ENCODE measurements around the gene PLCB3. TPM values are rescaled to one million over a fixed set of nuclear protein-coding genes. Genes with fewer than 3 reads are reported as not detected.

The PLCB3 gene
- total and polyA plus RNA-seq, 2 of the 13 experiments (the other 11 are each of a cell fraction or from before 2014, with no cell fraction given): 7.5 to 13.8 TPM

DNA sequence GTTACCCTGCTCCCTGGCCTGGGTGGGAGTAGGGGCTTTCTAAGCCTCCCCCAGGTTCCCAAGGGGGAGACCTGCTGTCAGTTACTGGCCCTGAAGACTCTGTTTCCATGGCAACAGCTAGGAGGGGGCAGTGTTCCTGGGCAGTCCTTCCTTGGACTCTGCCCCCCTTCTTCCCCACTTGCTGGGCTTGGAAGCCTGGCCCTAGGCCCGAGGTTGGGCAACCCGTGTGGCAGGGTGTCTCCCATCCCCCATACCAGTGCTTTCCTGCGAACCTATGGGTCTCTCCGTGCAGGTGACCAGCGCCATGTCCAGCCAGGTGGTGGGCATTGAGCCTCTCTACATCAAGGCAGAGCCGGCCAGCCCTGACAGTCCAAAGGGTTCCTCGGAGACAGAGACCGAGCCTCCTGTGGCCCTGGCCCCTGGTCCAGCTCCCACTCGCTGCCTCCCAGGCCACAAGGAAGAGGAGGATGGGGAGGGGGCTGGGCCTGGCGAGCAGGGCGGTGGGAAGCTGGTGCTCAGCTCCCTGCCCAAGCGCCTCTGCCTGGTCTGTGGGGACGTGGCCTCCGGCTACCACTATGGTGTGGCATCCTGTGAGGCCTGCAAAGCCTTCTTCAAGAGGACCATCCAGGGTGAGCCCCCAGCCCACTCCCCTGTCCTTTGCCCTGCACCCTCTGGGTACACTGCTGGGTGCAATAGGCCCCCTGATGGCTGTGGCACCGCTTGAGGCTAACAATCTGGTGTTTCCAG, 55.7 kb downstream of the PLCB3 start (continued):
- TF ChIP-seq, protein P1, sequence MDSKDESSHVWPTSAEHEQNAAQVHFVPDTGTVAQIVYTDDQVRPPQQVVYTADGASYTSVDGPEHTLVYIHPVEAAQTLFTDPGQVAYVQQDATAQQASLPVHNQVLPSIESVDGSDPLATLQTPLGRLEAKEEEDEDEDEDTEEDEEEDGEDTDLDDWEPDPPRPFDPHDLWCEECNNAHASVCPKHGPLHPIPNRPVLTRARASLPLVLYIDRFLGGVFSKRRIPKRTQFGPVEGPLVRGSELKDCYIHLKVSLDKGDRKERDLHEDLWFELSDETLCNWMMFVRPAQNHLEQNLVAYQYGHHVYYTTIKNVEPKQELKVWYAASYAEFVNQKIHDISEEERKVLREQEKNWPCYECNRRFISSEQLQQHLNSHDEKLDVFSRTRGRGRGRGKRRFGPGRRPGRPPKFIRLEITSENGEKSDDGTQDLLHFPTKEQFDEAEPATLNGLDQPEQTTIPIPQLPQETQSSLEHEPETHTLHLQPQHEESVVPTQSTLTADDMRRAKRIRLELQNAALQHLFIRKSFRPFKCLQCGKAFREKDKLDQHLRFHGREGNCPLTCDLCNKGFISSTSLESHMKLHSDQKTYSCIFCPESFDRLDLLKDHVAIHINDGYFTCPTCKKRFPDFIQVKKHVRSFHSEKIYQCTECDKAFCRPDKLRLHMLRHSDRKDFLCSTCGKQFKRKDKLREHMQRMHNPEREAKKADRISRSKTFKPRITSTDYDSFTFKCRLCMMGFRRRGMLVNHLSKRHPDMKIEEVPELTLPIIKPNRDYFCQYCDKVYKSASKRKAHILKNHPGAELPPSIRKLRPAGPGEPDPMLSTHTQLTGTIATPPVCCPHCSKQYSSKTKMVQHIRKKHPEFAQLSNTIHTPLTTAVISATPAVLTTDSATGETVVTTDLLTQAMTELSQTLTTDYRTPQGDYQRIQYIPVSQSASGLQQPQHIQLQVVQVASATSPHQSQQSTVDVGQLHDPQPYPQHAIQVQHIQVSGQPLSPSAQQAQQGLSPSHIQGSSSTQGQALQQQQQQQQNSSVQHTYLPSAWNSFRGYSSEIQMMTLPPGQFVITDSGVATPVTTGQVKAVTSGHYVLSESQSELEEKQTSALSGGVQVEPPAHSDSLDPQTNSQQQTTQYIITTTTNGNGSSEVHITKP (CRISPR knock-in tag; IDR thresholded peaks at IDR 0.05; ENCODE audit: low read depth): no peak
- TF ChIP-seq DR1 (CRISPR knock-in tag; IDR thresholded peaks at IDR 0.05): no peak
- TF ChIP-seq ZFP36L1 (CRISPR knock-in tag; IDR thresholded peaks at IDR 0.05): no peak
- TF ChIP-seq, protein P2, sequence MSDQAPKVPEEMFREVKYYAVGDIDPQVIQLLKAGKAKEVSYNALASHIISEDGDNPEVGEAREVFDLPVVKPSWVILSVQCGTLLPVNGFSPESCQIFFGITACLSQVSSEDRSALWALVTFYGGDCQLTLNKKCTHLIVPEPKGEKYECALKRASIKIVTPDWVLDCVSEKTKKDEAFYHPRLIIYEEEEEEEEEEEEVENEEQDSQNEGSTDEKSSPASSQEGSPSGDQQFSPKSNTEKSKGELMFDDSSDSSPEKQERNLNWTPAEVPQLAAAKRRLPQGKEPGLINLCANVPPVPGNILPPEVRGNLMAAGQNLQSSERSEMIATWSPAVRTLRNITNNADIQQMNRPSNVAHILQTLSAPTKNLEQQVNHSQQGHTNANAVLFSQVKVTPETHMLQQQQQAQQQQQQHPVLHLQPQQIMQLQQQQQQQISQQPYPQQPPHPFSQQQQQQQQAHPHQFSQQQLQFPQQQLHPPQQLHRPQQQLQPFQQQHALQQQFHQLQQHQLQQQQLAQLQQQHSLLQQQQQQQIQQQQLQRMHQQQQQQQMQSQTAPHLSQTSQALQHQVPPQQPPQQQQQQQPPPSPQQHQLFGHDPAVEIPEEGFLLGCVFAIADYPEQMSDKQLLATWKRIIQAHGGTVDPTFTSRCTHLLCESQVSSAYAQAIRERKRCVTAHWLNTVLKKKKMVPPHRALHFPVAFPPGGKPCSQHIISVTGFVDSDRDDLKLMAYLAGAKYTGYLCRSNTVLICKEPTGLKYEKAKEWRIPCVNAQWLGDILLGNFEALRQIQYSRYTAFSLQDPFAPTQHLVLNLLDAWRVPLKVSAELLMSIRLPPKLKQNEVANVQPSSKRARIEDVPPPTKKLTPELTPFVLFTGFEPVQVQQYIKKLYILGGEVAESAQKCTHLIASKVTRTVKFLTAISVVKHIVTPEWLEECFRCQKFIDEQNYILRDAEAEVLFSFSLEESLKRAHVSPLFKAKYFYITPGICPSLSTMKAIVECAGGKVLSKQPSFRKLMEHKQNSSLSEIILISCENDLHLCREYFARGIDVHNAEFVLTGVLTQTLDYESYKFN (CRISPR knock-in tag; conservative IDR thresholded peaks at IDR 0.05): peak; percentile 71; the same call in 1 of the 2 replicates
- TF ChIP-seq ELF1 (CRISPR knock-in tag; IDR thresholded peaks at IDR 0.05): peak; percentile 13; the same call in 1 of the 2 replicates
- TF ChIP-seq, protein P3, sequence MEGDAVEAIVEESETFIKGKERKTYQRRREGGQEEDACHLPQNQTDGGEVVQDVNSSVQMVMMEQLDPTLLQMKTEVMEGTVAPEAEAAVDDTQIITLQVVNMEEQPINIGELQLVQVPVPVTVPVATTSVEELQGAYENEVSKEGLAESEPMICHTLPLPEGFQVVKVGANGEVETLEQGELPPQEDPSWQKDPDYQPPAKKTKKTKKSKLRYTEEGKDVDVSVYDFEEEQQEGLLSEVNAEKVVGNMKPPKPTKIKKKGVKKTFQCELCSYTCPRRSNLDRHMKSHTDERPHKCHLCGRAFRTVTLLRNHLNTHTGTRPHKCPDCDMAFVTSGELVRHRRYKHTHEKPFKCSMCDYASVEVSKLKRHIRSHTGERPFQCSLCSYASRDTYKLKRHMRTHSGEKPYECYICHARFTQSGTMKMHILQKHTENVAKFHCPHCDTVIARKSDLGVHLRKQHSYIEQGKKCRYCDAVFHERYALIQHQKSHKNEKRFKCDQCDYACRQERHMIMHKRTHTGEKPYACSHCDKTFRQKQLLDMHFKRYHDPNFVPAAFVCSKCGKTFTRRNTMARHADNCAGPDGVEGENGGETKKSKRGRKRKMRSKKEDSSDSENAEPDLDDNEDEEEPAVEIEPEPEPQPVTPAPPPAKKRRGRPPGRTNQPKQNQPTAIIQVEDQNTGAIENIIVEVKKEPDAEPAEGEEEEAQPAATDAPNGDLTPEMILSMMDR (CRISPR knock-in tag; IDR thresholded peaks at IDR 0.05): peak; percentile 23; the same call in 1 of the 2 replicates
- TF ChIP-seq RARG (CRISPR knock-in tag; IDR thresholded peaks at IDR 0.05; ENCODE audit: low read depth): no peak
- TF ChIP-seq SMAD9 (CRISPR knock-in tag; IDR thresholded peaks at IDR 0.05): no peak
- 0 out of 2 replicates have a peak, but pooled peaks have one; percentile 40 for TF ChIP-seq ZNF441 (CRISPR knock-in tag; IDR thresholded peaks at IDR 0.05; ENCODE audit: borderline replicate concordance)
- peak; percentile 27 for TF ChIP-seq YY1 (IDR thresholded peaks at IDR 0.05; ENCODE audit: insufficient read depth, insufficient replicate concordance, low read depth, low read length)
- TF ChIP-seq ARNT (IDR thresholded peaks at IDR 0.05): no peak
- peak; percentile 51; the same call in 1 of the 2 replicates for TF ChIP-seq ZNF264 (CRISPR knock-in tag; IDR thresholded peaks at IDR 0.05)
- TF ChIP-seq, protein P4, sequence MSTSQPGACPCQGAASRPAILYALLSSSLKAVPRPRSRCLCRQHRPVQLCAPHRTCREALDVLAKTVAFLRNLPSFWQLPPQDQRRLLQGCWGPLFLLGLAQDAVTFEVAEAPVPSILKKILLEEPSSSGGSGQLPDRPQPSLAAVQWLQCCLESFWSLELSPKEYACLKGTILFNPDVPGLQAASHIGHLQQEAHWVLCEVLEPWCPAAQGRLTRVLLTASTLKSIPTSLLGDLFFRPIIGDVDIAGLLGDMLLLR (CRISPR knock-in tag; IDR thresholded peaks at IDR 0.05): 0 out of 2 replicates have a peak, but pooled peaks have one; percentile 36
- TF ChIP-seq CEBPB (IDR thresholded peaks at IDR 0.05; ENCODE audit: borderline replicate concordance, low read depth, low read length): peak; percentile 91
- no peak for TF ChIP-seq TBL1XR1 (IDR thresholded peaks at IDR 0.05; ENCODE audit: borderline replicate concordance, low read length, partially characterized antibody)
- TF ChIP-seq CHD2 (IDR thresholded peaks at IDR 0.05; ENCODE audit: low read depth, low read length): peak; percentile 49; the same call in 1 of the 2 replicates
